IMR-90 (cell line): ENCODE results near the gene TSPYL1. TPM values are rescaled to one million over a fixed set of nuclear protein-coding genes. Genes with fewer than 3 reads are reported as not detected.

Experiments
- ATAC-seq: fragments of 200-7000 bp; cut with Tn5 transposase; 2 replicates; pipeline ENCODE4 v1.9.1; 2020; ENCODE audit warnings: low read depth, mild to moderate bottlenecking, moderate library complexity
- BruUV-seq: library from RNA; stranded (reverse); fragments of 400-500 nt; replicated peaks from 2 replicates; lab custom pipeline; 2021; lab: Mats Ljungman, UMichigan
- CTCF ChIA-PET: fragments of 300-600 bp; formaldehyde crosslinking; extraction: SDS; loops from one replicate; lab custom pipeline; 2021; ENCODE audit warnings: antibody characterized with exemption; lab: Yijun Ruan, JAX
- POLR2A ChIA-PET: fragments of 300-600 bp; sonication (Branson Sonifier 250); formaldehyde crosslinking; loops from one replicate; lab custom pipeline; 2022; ENCODE audit warnings: antibody characterized with exemption; ENCODE audit not compliant: unreplicated experiment; lab: Charles Lee
- DNase-seq: peaks from one replicate; pipeline ENCODE4 v3.0.0; 2013
- H2AFZ ChIP-seq: replicated peaks from 2 replicates; pipeline ENCODE3; 2013; ENCODE audit warnings: low read length, mild to moderate bottlenecking; ENCODE audit not compliant: poor library complexity
- H2AK5ac ChIP-seq: 2 replicates; pipeline ENCODE4 v1.6.1; 2013; ENCODE audit warnings: low read depth, low read length, inconsistent platforms
- H2AK9ac ChIP-seq: replicated peaks from 2 replicates; pipeline ENCODE3; 2013; ENCODE audit warnings: mild to moderate bottlenecking, low read depth, low read length, moderate library complexity; ENCODE audit not compliant: poor library complexity
- H2BK120ac ChIP-seq: 2 replicates; pipeline ENCODE4 v1.6.1; 2013; ENCODE audit warnings: low read depth, low read length, inconsistent platforms
- H2BK15ac ChIP-seq: 3 replicates; pipeline ENCODE4 v1.6.1; 2013; ENCODE audit warnings: low read depth, low read length, inconsistent platforms
- H2BK20ac ChIP-seq: 2 replicates; pipeline ENCODE4 v1.6.1; 2013; ENCODE audit warnings: low read depth, mild to moderate bottlenecking, inconsistent platforms, low read length, moderate library complexity
- H2BK5ac ChIP-seq: 2 replicates; pipeline ENCODE4 v1.6.1; 2013; ENCODE audit warnings: mild to moderate bottlenecking, low read depth, low read length, inconsistent platforms; ENCODE audit not compliant: poor library complexity, severe bottlenecking
- H3K14ac ChIP-seq: replicated peaks from 2 replicates; pipeline ENCODE4 v1.6.1; 2013; ENCODE audit warnings: low read depth, low read length, inconsistent platforms
- H3K18ac ChIP-seq: 2 replicates; pipeline ENCODE4 v1.6.1; 2013; ENCODE audit warnings: low read depth, low read length, control low read depth
- H3K23ac ChIP-seq: 2 replicates; pipeline ENCODE4 v1.6.1; 2013; ENCODE audit warnings: low read depth, low read length, inconsistent platforms
- H3K27ac ChIP-seq: 2 replicates; pipeline ENCODE4 v1.5.1; 2013; ENCODE audit warnings: mild to moderate bottlenecking, control low read depth, low read length; ENCODE audit not compliant: insufficient read depth
- H3K27me3 ChIP-seq: 2 replicates; pipeline ENCODE4 v1.6.1; 2013; ENCODE audit warnings: low read length; ENCODE audit not compliant: control insufficient read depth, insufficient read depth
- H3K36me3 ChIP-seq: 2 replicates; pipeline ENCODE4 v1.6.1; 2013; ENCODE audit warnings: low read length, mixed read lengths; ENCODE audit not compliant: control insufficient read depth, insufficient read depth
- H3K4ac ChIP-seq: 2 replicates; pipeline ENCODE4 v1.6.1; 2013; ENCODE audit warnings: low read depth, low read length, inconsistent platforms
- H3K4me1 ChIP-seq: 2 replicates; pipeline ENCODE4 v1.6.1; 2013; ENCODE audit warnings: low read length, mixed read lengths; ENCODE audit not compliant: control insufficient read depth, insufficient read depth
- H3K4me2 ChIP-seq: 2 replicates; pipeline ENCODE4 v1.6.1; 2013; ENCODE audit warnings: low read depth, mild to moderate bottlenecking, control low read depth, low read length, moderate library complexity
- H3K4me3 ChIP-seq: 2 replicates; pipeline ENCODE4 v1.5.1; 2013; ENCODE audit warnings: low read depth, mild to moderate bottlenecking, control low read depth, low read length, moderate library complexity; ENCODE audit not compliant: insufficient read depth
- H3K56ac ChIP-seq: 2 replicates; pipeline ENCODE4 v1.6.1; 2013; ENCODE audit warnings: low read length, inconsistent platforms; ENCODE audit not compliant: insufficient read depth; ENCODE audit errors: extremely low read depth
- H3K79me1 ChIP-seq, 2 experiments: 2 replicates each; pipeline ENCODE4 v1.6.1; 2013; ENCODE audit warnings: low read length in 2 of 2, inconsistent platforms in 1 of 2, low read depth in 1 of 2
- H3K9ac ChIP-seq: 2 replicates; pipeline ENCODE4 v1.6.1; 2013; ENCODE audit warnings: low read depth, low read length, control low read depth
- H3K9me1 ChIP-seq: 2 replicates; pipeline ENCODE4 v1.6.1; 2013; ENCODE audit warnings: low read length, inconsistent platforms; ENCODE audit not compliant: insufficient read depth
- H3K9me3 ChIP-seq: 2 replicates; pipeline ENCODE4 v1.6.1; 2013; ENCODE audit warnings: low read length; ENCODE audit not compliant: control insufficient read depth, insufficient read depth
- H4K20me1 ChIP-seq: 2 replicates; pipeline ENCODE4 v1.6.1; 2013; ENCODE audit warnings: low read length, inconsistent platforms; ENCODE audit not compliant: insufficient read depth
- H4K5ac ChIP-seq: 2 replicates; pipeline ENCODE4 v1.6.1; 2013; ENCODE audit warnings: mild to moderate bottlenecking, low read depth, low read length, control low read depth
- H4K8ac ChIP-seq, 2 experiments: 2 replicates each; pipeline ENCODE4 v1.6.1; 2013; ENCODE audit warnings: low read depth in 2 of 2, low read length in 2 of 2, control low read depth in 1 of 2, inconsistent platforms in 1 of 2
- H4K91ac ChIP-seq: 2 replicates; pipeline ENCODE4 v1.6.1; 2013; ENCODE audit warnings: low read depth, low read length, inconsistent platforms; ENCODE audit not compliant: insufficient read depth
- BHLHE40 ChIP-seq: fragments of 150-350 bp; IDR thresholded peaks from 2 replicates; pipeline ENCODE4 v1.6.1; 2016; ENCODE audit warnings: mild to moderate bottlenecking, low read depth, low read length
- CEBPB ChIP-seq: IDR thresholded peaks from 2 replicates; pipeline ENCODE4 v1.6.1; 2012; ENCODE audit warnings: low read depth, low read length, improper control_type of control experiment
- CHD1 ChIP-seq: IDR thresholded peaks from 2 replicates; pipeline ENCODE4 v1.6.1; 2012; ENCODE audit warnings: low read depth, low read length, improper control_type of control experiment
- FOS ChIP-seq: fragments of 150-350 bp; IDR thresholded peaks from 2 replicates; pipeline ENCODE4 v1.6.1; 2016; ENCODE audit warnings: low read depth, low read length
- MAFK ChIP-seq: IDR thresholded peaks from 2 replicates; pipeline ENCODE4 v1.6.1; 2012; ENCODE audit warnings: low read depth, low read length, improper control_type of control experiment
- MAZ ChIP-seq: IDR thresholded peaks from 2 replicates; pipeline ENCODE4 v1.6.1; 2012; ENCODE audit warnings: low read depth, mild to moderate bottlenecking, low read length, improper control_type of control experiment, moderate library complexity, borderline replicate concordance
- MXI1 ChIP-seq: IDR thresholded peaks from 2 replicates; pipeline ENCODE4 v1.6.1; 2012; ENCODE audit warnings: low read depth, mild to moderate bottlenecking, low read length, moderate library complexity, borderline replicate concordance
- NFE2L2 ChIP-seq: fragments of 150-350 bp; IDR thresholded peaks from 2 replicates; pipeline ENCODE4 v1.6.1; 2016; ENCODE audit warnings: low read depth, mild to moderate bottlenecking, low read length
- POLR2A ChIP-seq: IDR thresholded peaks from 2 replicates; pipeline ENCODE4 v1.6.1; 2012; ENCODE audit warnings: mild to moderate bottlenecking, low read depth, low read length
- RAD21 ChIP-seq: IDR thresholded peaks from 2 replicates; pipeline ENCODE4 v1.6.1; 2012; ENCODE audit warnings: low read length, improper control_type of control experiment
- RCOR1 ChIP-seq: IDR thresholded peaks from 2 replicates; pipeline ENCODE4 v1.6.1; 2012; ENCODE audit warnings: mild to moderate bottlenecking, low read length, improper control_type of control experiment; ENCODE audit not compliant: insufficient replicate concordance
- RFX5 ChIP-seq: IDR thresholded peaks from 2 replicates; pipeline ENCODE4 v1.8.0; 2012; ENCODE audit warnings: low read depth, mild to moderate bottlenecking, low read length, moderate library complexity
- SMC3 ChIP-seq: fragments of 150-350 bp; IDR thresholded peaks from 2 replicates; pipeline ENCODE4 v1.6.1; 2016; ENCODE audit warnings: low read depth, mild to moderate bottlenecking, antibody characterized with exemption, low read length, moderate library complexity
- WGBS, 2 experiments: methylation state at CpG; one replicate each; pipeline versions ENCODE4 v1.1.5 to v1.1.7; 2013; ENCODE audit warnings: missing lambda C conversion rate in 2 of 2; ENCODE audit not compliant: insufficient read length in 1 of 2; ENCODE audit errors: extremely low coverage in 2 of 2; 5-methylcytosine and 5-hydroxymethylcytosine counted together
- dilution Hi-C: fragments of 300-500 bp; cut with HindIII; formaldehyde crosslinking; loops from one replicate; pipeline ENCODE4 v1.14.3; 2018; ENCODE audit warnings: low sequenced_read_pairs; ENCODE audit not compliant: unreplicated experiment
- in situ Hi-C: fragments of 300-500 bp; cut with MboI; formaldehyde crosslinking; loops from 3 replicates; pipeline ENCODE4 v1.14.3; 2019; ENCODE audit warnings: low sequenced_read_pairs, inconsistent platforms, mixed read lengths
- intact Hi-C: fragments of 100-400 bp; cut with micrococcal nuclease; formaldehyde crosslinking; loops from 2 replicates; pipeline ENCODE4 v1.10.0; 2022
- polyA plus RNA-seq, 3 experiments: library from polyadenylated mRNA; depleted of rRNA; stranded (reverse); fragments of >200 nt; gene quantifications; 2 replicates each; pipeline ENCODE4 v1.2.3, GENCODE V29; 2012; ENCODE audit warnings: low replicate concordance in 1 of 3
- total RNA-seq: library from RNA; depleted of rRNA; stranded (reverse); fragments of >200 nt; gene quantifications from 2 replicates; pipeline ENCODE4 v1.2.3, GENCODE V29; 2012
- TF ChIP-seq, protein P1 (sequence below): conservative IDR thresholded peaks from 2 replicates; pipeline ENCODE4 v1.5.1; 2012; ENCODE audit warnings: mild to moderate bottlenecking, low read depth, low read length, improper control_type of control experiment
- TF ChIP-seq, protein P2 (sequence below): fragments of 150-350 bp; IDR thresholded peaks from 2 replicates; pipeline ENCODE4 v1.6.1; 2016; ENCODE audit warnings: low read depth, mild to moderate bottlenecking, low read length, moderate library complexity, borderline replicate concordance
- TF ChIP-seq, protein P3 (sequence below): fragments of 150-350 bp; IDR thresholded peaks from 2 replicates; pipeline ENCODE4 v1.6.1; 2017; ENCODE audit warnings: mild to moderate bottlenecking, antibody characterized with exemption, low read length, low read depth

The TSPYL1 gene
- total and polyA plus RNA-seq, 2 of the 4 experiments (the other 2 are of a cell fraction): 32.4 to 111 TPM

GRCh38 chr6:116244284-116244683 lies 35.4 kb downstream of the TSPYL1 start:
- no peaks in the 10 kb centered on the region for H4K20me1 ChIP-seq
- peaks cover 3 to 19% of the 10 kb centered on the region in 2 experiments for H3K79me1 ChIP-seq
- H2BK15ac ChIP-seq: peak overlapping the region; percentile 66; the same call in 1 of the 3 replicates
- no peak overlapping the region for H3K23ac ChIP-seq
- no TSS peak for BruUV-seq
- H4K8ac ChIP-seq: no peak overlapping the region
- H3K27ac ChIP-seq: no peak overlapping the region
- H3K18ac ChIP-seq: no peak overlapping the region
- H2AK9ac ChIP-seq: no peak overlapping the region
- H3K4me1 ChIP-seq: peaks cover 3% of the 10 kb centered on the region; the same call in 1 of the 2 replicates
- H3K4ac ChIP-seq: no peak overlapping the region; the same call in 1 of the 2 replicates
- intact Hi-C loops (no loop called here), dilution Hi-C loops (no loop called here), in situ Hi-C loops (no loop called here)
- H3K56ac ChIP-seq: no peak overlapping the region
- 100% methylated on average over 2 of the region's 4 CpGs; no CpG with 5 or more reads in 1 of the 2 experiments for WGBS, 2 experiments
- no peak overlapping the region for H2BK120ac ChIP-seq
- ATAC-seq (no peak), DNase-seq (no peak)
- ChIA-PET POLR2A (no interaction called here), CTCF (no interaction called here)
- no peak overlapping the region for H3K4me2 ChIP-seq
- H2AK5ac ChIP-seq: no peak overlapping the region
- no peak overlapping the region for H4K5ac ChIP-seq
- H2BK20ac ChIP-seq: no peak overlapping the region
- H3K9ac ChIP-seq: no peak overlapping the region
- H2BK5ac ChIP-seq: no peak overlapping the region
- no peaks in the 10 kb centered on the region for H3K9me3 ChIP-seq
- H3K27me3 ChIP-seq: no peaks in the 10 kb centered on the region
- H3K36me3 ChIP-seq: 0 out of 2 replicates have a peak, but pooled peaks cover 3% of the 10 kb centered on the region
- H4K91ac ChIP-seq: no peak overlapping the region
- H3K9me1 ChIP-seq: peaks cover 3% of the 10 kb centered on the region; the same call in 1 of the 2 replicates
- no peak overlapping the region for H3K4me3 ChIP-seq
- TF ChIP-seq CHD1: no peak
- no peak for TF ChIP-seq MAZ
- TF ChIP-seq MXI1: no peak
- no peak for TF ChIP-seq BHLHE40
- no peak for TF ChIP-seq NFE2L2
- no peak for TF ChIP-seq POLR2A
- TF ChIP-seq, protein P1, sequence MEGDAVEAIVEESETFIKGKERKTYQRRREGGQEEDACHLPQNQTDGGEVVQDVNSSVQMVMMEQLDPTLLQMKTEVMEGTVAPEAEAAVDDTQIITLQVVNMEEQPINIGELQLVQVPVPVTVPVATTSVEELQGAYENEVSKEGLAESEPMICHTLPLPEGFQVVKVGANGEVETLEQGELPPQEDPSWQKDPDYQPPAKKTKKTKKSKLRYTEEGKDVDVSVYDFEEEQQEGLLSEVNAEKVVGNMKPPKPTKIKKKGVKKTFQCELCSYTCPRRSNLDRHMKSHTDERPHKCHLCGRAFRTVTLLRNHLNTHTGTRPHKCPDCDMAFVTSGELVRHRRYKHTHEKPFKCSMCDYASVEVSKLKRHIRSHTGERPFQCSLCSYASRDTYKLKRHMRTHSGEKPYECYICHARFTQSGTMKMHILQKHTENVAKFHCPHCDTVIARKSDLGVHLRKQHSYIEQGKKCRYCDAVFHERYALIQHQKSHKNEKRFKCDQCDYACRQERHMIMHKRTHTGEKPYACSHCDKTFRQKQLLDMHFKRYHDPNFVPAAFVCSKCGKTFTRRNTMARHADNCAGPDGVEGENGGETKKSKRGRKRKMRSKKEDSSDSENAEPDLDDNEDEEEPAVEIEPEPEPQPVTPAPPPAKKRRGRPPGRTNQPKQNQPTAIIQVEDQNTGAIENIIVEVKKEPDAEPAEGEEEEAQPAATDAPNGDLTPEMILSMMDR: no peak
- no peak for TF ChIP-seq CEBPB
- TF ChIP-seq FOS: no peak
- TF ChIP-seq, protein P2, sequence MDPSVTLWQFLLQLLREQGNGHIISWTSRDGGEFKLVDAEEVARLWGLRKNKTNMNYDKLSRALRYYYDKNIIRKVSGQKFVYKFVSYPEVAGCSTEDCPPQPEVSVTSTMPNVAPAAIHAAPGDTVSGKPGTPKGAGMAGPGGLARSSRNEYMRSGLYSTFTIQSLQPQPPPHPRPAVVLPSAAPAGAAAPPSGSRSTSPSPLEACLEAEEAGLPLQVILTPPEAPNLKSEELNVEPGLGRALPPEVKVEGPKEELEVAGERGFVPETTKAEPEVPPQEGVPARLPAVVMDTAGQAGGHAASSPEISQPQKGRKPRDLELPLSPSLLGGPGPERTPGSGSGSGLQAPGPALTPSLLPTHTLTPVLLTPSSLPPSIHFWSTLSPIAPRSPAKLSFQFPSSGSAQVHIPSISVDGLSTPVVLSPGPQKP: no peak
- no peak for TF ChIP-seq MAFK
- TF ChIP-seq SMC3: no peak
- no peak for TF ChIP-seq RAD21
- TF ChIP-seq, protein P3, sequence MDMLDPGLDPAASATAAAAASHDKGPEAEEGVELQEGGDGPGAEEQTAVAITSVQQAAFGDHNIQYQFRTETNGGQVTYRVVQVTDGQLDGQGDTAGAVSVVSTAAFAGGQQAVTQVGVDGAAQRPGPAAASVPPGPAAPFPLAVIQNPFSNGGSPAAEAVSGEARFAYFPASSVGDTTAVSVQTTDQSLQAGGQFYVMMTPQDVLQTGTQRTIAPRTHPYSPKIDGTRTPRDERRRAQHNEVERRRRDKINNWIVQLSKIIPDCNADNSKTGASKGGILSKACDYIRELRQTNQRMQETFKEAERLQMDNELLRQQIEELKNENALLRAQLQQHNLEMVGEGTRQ: no peak
- no peak for TF ChIP-seq RCOR1
- TF ChIP-seq RFX5: no peak
- no peak overlapping the region for H2AFZ ChIP-seq
- H3K14ac ChIP-seq: no peak overlapping the region
